Measurements from ENCODE around the gene MEG3.

Gene MEG3

DNA sequence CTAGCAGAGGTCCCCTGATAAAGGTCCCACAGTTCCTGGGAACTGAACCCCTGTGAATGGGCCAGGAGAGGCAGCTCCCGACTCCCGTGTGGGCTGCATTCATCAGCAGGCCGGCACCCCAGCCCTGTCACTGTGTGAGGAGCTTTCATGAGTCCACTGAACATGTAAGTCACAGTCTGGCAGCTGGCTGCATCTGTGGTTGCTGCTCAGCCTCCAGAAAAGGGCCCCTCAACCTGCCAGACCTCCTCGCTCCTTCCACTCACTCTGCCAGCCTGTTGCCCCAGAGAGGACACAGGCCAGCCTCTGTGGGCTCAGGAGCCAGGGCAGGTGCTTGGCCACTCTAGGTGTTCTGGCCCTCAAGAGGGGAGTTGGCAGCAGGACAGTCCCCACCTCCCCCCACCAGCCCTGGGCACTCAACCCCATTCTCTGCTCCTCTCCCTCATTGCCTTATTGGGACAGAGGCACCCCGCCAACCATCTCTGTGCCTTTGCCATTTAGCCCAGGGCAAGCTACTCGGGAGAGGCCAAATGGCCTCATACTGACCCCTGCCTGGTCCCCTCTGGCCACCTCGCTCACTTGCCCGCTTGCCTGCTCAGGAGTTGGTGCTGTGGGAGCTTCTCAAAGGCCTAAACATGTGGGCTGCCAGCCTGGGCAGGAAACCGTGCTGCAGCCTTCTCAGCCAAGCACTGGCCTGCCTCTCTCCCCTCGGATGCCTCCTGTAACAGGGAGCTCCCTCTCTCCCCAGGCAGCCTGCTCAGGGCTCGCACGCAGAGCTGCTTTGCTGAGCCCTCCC lies 75.7 kb downstream of the MEG3 start:
- DNase-seq, result no peak

DNA sequence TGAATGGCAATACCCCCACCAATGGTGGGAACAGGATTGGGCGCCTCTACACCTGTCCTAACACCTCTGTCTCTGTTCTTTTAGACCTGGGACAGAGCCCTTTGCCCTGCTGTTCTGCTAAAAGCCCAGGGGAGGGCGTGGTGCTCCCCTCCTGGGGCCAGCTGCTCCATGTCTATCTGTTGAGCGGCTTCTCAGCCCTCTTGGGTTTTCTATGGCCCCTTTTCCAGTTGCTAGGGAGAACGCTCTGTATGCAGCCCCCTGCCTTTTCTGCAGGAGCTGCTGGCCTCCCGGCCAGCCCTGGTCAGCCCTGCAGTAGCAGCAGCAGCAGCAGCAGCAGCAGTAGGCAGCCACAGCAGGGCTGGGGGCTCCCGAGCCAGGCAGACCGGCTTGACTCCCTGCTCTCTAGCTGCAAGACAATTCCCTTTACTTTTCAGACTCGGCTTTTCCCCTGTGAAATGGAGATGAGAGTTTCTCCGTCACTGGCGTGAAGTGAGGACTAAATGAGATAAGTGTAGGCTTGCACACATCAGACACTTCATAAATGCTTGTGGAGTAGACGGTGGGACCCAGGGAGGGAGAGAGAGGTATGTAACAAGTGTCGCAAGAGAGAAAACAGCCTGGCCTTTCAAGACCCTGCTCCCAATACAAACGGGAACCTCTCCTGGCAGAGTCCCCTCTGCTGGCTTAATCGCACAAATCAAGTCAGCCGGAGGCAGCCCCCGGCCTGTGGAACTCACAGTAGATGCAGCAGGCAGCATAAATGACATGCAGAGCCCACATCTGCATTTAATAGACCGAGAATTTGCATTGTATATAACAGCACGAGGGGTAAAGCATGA lies 76.6 kb downstream of the MEG3 start:
- no peak for DNase-seq

DNA sequence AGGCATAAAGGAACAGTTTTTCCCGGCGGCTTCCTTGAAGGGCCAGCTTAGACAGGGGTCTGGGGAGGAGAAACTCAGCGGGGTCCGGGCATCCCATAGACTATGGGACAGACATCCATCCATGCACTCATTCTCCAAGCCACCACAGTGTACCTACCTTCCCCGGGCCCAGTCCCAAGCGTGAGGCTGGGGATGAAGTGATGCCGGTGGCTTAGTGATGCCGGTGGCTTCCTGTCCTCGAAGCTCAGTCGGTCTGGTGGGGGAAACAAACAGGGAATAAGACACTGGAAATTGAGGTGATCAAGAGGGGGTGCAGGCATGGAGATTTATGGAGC lies 77.2 kb downstream of the MEG3 start:
- no peak for DNase-seq

DNA sequence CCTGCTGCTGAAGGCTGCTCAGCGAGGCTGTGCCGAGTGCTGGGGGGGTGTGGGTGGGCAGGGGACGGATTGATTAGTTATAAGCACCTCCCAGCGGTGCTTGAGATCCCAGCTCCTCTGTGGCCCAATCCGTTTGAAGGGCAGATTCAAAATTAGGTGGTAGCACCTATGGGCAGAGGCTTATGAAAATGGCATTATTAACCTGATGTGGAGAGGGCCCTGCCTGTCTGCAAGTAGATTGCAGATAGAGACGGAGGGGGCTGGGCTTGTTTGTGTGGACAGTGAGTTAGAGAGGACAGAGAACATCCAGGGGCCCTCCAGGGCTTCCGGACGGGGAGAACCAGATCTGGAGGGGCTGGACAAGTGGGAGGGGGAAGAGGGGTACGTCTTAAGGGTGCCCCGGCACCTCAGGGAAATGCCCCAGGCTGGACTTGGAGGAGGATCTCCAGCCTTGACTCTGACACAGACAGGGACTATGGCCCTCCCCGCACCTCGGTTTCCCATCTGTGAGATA lies 77.8 kb downstream of the MEG3 start, which contains the start of gene RTL1:
RTL1 (minus strand) TSS at position 51 of the 514 bp plus-strand sequence. CDS start 18,934 bp downstream, outside the sequence.
- DNase-seq, result no peak

DNA sequence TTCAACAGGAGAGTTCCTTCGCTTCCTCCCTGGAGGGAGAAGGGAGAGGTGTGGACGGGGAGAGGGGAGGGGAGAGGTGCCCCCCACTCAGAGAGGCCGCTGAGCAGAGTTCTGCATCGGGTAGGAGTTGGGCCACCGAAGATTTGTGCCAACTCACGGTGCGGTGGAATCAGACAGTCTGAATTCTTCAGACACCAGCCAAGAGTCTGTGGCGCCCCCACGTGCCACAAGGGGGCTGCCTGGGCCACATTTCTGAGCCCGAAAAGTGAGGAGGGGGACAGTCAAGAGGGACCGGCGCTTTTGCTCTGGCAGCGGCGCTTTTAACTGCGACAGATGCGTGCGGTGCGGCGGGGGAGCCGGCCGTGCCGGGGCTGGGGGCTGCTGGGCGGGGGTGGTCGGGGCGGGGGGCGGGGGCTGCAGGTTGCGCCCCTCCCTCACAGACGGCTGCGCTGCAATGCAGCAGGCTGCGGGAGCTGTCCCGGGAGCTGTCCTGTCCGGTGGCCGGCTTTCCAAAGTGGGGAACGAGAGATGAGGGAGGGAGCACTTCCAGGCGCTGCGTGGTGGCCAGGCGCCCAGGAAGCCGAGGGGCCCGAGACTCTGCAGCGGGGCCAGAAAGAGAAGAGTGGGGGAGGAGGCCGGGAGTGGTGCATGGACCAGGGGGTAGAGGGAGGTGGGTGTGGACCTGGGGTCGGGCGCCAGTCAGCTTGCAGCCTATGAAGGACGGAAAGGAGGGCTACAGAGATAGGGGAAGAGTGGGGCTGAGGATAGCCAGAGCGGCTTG lies 78.6 kb downstream of the MEG3 start:
- DNase-seq, result no peak

DNA sequence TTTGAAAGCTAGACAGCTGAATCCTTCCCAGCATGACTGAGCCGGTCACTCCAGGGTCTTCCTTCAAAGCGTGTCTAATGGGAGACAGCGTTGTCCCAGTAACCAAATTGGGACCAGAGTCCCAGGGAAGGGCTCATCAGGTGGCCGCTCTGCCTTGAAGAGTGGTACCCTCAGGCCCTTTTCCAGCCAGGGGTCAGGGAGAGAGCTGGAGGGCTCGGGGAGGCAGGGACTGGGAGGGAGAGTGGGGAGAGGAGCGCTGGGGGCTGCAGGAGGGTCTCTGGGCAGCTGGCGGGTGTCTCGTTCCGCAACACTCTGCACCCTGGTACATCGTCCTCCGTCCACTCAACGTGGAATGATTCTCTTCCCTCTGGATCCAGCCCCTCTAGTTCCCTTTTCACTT lies 79.2 kb downstream of the MEG3 start:
- DNase-seq, result no peak

DNA sequence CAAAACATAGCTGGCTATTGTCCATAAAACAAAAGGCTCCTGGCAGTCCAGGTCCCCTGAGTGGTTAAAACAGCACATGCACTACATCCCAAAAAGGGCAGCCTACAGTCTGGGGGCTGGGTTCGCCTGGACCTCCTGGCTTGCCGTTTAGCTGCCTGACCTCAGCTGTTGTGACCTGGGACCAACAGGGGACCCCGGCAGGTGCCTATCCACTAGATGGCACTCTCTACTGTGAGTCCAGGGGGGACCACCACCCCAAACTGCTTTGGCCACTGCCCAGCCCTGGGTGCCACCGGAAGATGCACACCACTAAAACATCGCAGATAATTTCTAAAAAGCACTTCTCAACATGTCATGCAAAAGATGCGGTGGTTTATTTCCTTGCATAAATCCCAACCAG lies 80.5 kb downstream of the MEG3 start:
- DNase-seq, result no peak

DNA sequence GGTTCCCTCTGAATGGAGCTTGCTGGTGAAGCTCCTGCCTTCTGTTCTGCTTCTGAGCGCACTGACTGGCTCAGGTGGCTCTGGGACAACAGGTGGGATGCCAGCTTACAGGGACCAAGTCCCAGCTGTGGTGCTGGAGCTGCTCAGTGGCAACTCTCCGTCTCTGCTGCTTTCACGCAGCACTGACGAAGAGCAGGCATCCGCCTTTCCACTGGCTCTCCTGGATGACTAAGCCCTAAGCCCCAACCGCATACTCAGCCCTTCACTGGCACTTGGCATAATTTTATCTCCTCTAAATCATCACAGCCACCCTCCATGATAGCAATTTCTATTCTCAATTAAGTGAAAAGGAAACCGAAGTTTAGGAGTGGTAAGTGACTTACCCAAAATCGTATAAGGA lies 81.3 kb downstream of the MEG3 start:
- DNase-seq, result no peak

DNA sequence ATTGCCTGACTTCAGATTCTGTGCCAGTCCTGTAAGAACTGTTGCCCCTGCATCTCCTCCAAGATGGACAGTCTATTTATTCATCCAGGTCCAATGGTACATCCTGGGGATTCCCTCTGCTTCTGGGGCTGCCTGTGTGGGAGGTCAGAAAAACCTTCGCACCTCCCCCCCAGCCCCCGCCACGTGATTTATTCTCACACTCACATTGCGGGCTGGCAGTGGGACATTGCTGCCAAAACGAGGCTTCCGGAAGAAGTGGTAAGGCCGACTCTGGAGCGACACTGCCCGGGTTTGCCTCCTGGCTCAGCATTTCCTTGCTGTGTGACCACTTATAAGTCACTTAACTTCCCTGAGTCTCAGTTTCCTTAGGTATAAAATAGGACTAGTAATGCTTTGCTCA lies 83.5 kb downstream of the MEG3 start:
- DNase-seq, result no peak
